Bone marrow (tissue), 2 donors: ENCODE results near the gene SLC6A2.

ENCODE experiments used
- DNase-seq, 2 donors: peaks; one replicate each; lab custom pipeline; 2025; lab: John Stamatoyannopoulos, UW

Gene SLC6A2

GRCh38 chr16:55671974-55672280, 16.1 kb downstream of the SLC6A2 start:
- no peak for DNase-seq

GRCh38 chr16:55672471-55672870, 16.7 kb downstream of the SLC6A2 start:
- no peak for DNase-seq

- no peak for DNase-seq
Observed at GRCh38 chr16:55678161-55678821, 22.5 kb downstream of the SLC6A2 start.

- no peak for DNase-seq
Observed at GRCh38 chr16:55682086-55682485, 26.3 kb downstream of the SLC6A2 start.

GRCh38 chr16:55685973-55686372, 30.2 kb downstream of the SLC6A2 start:
- no peak for DNase-seq

GRCh38 chr16:55686671-55687070, 30.9 kb downstream of the SLC6A2 start:
- no peak for DNase-seq

- no peak for DNase-seq
Observed at GRCh38 chr16:55687802-55688201, 32.0 kb downstream of the SLC6A2 start.

- DNase-seq, result no peak
Observed at GRCh38 chr16:55690841-55691240, 35.1 kb downstream of the SLC6A2 start.

- DNase-seq, result no peak
Observed at GRCh38 chr16:55691771-55692170, 36.0 kb downstream of the SLC6A2 start.

GRCh38 chr16:55695595-55695994, 39.8 kb downstream of the SLC6A2 start:
- DNase-seq, result no peak

- DNase-seq, result no peak
Observed at GRCh38 chr16:55697867-55698266, 42.1 kb downstream of the SLC6A2 start.

- no peak for DNase-seq
Observed at GRCh38 chr16:55698331-55698730, 42.5 kb downstream of the SLC6A2 start.

GRCh38 chr16:55698946-55699345, 43.2 kb downstream of the SLC6A2 start:
- DNase-seq, result no peak

- DNase-seq, result no peak
Observed at GRCh38 chr16:55699616-55700015, 43.8 kb downstream of the SLC6A2 start.

- no peak for DNase-seq
Observed at GRCh38 chr16:55700067-55700466, 44.3 kb downstream of the SLC6A2 start.

GRCh38 chr16:55700961-55701360, 45.2 kb downstream of the SLC6A2 start:
- DNase-seq, result no peak

- DNase-seq, result peak; percentile 12 to 29
Observed at GRCh38 chr16:55701442-55702319, 45.9 kb downstream of the SLC6A2 start.

GRCh38 chr16:55703003-55704001, 47.5 kb downstream of the SLC6A2 start:
- DNase-seq, result peak in 1 of 2 donors; percentile 34

- no peak for DNase-seq
Observed at GRCh38 chr16:55706739-55707384, 51.1 kb downstream of the SLC6A2 start.

- no peak for DNase-seq
Observed at GRCh38 chr16:55709801-55710200, 54.0 kb downstream of the SLC6A2 start.

- no peak for DNase-seq
Observed at GRCh38 chr16:55710466-55710865, 54.7 kb downstream of the SLC6A2 start.
